ENCODE measurements around the gene DLGAP4. TPM values are rescaled to one million over a fixed set of nuclear protein-coding genes. Genes with fewer than 3 reads are reported as not detected.
A peak's percentile ranks its signal among the peaks of the same experiment; 100 is the strongest.
"Not testable (repeated sequence)": the region's sequence is repeated elsewhere in the genome, so short reads cannot be mapped to it uniquely, and the experiment has no call there.

Gene DLGAP4
- total RNA-seq, 1 donor from 2014 or later: 15.9 TPM

GRCh38 chr20:36474563-36474962 is 168.4 kb downstream of the DLGAP4 start:
- no peak for DNase-seq (ENCODE audit: low read depth in 2 of 2)

GRCh38 chr20:36475054-36475453 is 168.9 kb downstream of the DLGAP4 start:
- not testable (repeated sequence) for DNase-seq (ENCODE audit: low read depth in 2 of 2)

GRCh38 chr20:36477475-36477874 is 171.3 kb downstream of the DLGAP4 start:
- DNase-seq (ENCODE audit: low read depth in 2 of 2): no peak

GRCh38 chr20:36478137-36478905 is 172.2 kb downstream of the DLGAP4 start:
- DNase-seq (ENCODE audit: low read depth in 2 of 2): no peak

GRCh38 chr20:36479938-36480337 is 173.8 kb downstream of the DLGAP4 start:
- no peak for DNase-seq (ENCODE audit: low read depth in 2 of 2)

- DNase-seq (ENCODE audit: low read depth in 2 of 2): no peak
Measured at GRCh38 chr20:36480456-36481048, 174.4 kb downstream of the DLGAP4 start.

GRCh38 chr20:36481380-36482043 is 175.4 kb downstream of the DLGAP4 start:
- DNase-seq (ENCODE audit: low read depth in 2 of 2): no peak

GRCh38 chr20:36482044-36482473 is 175.9 kb downstream of the DLGAP4 start:
- no peak for DNase-seq (ENCODE audit: low read depth in 2 of 2)

GRCh38 chr20:36483209-36483918 is 177.2 kb downstream of the DLGAP4 start:
- no peak for DNase-seq (ENCODE audit: low read depth in 2 of 2)

GRCh38 chr20:36483919-36484808 is 178.0 kb downstream of the DLGAP4 start:
- DNase-seq (ENCODE audit: low read depth in 2 of 2): peak in 1 of 2 donors; percentile 50

- DNase-seq (ENCODE audit: low read depth in 2 of 2): no peak
Measured at GRCh38 chr20:36485286-36485685, 179.1 kb downstream of the DLGAP4 start.

- no peak for DNase-seq (ENCODE audit: low read depth in 2 of 2)
Measured at GRCh38 chr20:36487069-36487468, 180.9 kb downstream of the DLGAP4 start.

- no peak for DNase-seq (ENCODE audit: low read depth in 2 of 2)
Measured at GRCh38 chr20:36490191-36490590, 184.1 kb downstream of the DLGAP4 start.

- peak; percentile 48 to 59 for DNase-seq (ENCODE audit: low read depth in 2 of 2)
Measured at GRCh38 chr20:36491901-36492617, 185.9 kb downstream of the DLGAP4 start.

- DNase-seq (ENCODE audit: low read depth in 2 of 2): peak; percentile 46 to 55
Measured at GRCh38 chr20:36493051-36493800, 187.1 kb downstream of the DLGAP4 start.

- DNase-seq (ENCODE audit: low read depth in 2 of 2): peak in 1 of 2 donors; percentile 32
Measured at GRCh38 chr20:36493801-36494114, 187.6 kb downstream of the DLGAP4 start.

GRCh38 chr20:36496707-36497669 is 190.8 kb downstream of the DLGAP4 start:
- no peak for DNase-seq (ENCODE audit: low read depth in 2 of 2)

- no peak for DNase-seq (ENCODE audit: low read depth in 2 of 2)
Measured at GRCh38 chr20:36497856-36498255, 191.7 kb downstream of the DLGAP4 start.
